LoVo (cell line): ENCODE measurements around the gene LUZP2.

Source experiments
- DNase-seq: peaks from one replicate; pipeline ENCODE4 v3.0.0-alpha.2; 2016; ENCODE audit warnings: low spot score

The LUZP2 gene

DNA sequence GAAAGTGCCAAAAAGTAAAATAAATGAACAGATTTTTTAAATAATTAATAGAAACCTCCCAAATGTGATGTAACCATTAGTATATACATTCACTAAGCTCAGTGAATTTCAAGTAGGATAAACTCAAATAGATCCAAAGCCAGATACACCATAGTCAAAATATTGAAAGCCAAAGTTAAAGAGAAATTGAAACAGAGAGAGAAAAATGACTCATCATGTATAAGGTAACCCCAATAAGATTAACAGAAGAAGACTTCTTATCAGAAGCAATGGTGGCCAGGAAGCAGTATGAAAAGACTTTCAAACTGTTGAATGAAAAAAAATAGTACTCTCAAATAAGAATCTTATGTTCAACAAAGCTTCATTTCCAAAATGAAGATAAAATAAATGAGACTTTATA lies 70.5 kb downstream of the LUZP2 start:
- DNase-seq: no peak

DNA sequence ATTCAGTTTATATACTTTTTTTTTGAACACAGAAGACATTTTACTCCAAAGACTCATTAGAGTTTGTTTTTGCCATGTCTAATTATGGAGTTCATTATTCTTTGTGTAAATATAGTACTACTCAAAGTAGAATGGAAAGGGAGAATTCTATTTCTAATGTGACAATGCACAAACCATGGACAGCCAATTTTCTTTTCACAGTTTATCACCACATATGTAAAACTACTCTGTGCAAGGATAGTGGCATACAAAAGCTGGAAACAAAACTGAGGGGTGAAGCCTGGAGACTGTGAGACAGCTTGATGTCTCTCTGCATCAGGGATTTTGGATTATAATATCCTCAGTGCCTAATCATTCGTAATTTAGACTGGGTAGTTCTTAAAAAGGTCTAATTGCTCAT lies 75.5 kb downstream of the LUZP2 start:
- no peak for DNase-seq

DNA sequence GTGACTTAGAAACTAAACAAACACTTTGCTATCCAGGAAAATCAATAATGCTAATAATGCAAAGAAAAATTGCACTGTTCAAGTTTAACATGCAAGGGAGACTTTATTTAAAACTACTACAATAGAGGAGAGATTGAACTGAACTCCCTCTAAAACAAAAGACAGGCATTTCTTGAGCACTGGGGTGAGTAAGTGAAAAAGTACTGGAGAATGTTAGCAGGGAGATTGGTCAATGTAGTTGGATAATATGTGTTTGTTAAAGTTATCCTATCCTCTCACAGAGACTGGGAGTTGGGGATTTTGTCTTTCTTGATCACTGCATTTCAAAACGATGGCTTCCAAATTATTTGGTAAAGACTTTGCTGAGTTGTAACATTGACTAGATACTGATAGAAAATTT lies 77.6 kb downstream of the LUZP2 start:
- DNase-seq: no peak

DNA sequence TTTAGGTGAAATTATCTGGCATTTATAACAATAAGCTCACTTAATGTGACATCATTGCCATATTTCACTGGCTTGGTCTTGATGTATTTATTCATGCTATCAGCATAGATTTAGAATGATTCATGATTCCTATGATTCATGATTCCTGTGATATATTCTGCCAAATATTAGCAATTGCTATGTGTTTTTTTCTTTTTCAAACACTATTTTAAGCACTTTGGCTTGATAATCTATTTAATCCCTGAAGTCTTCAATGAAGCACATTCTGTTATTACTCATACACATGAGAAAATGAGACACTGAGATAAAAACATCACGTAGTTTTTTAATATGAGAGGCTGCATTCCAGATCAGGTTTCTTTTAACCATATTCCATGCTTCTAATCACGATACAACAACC lies 78.5 kb downstream of the LUZP2 start:
- no peak for DNase-seq

DNA sequence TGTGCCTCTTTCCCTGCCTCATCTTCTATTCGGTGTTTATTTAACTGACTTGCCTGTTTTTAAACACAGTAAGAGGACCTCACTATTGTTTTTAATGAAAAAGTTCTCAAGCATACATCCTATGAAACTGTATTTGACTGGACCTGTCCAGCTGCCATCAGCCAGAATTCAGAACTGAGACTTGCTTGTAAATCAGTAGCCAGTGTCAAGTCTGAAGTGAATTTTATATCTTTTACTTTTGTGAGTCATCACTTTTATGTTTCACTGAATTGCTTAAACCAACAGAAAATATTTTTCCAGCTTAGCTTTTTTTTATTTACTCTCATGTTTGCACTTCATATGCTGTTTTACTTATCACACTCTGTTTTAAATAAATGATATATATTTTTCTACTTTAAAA lies 88.3 kb downstream of the LUZP2 start:
- no peak for DNase-seq

DNA sequence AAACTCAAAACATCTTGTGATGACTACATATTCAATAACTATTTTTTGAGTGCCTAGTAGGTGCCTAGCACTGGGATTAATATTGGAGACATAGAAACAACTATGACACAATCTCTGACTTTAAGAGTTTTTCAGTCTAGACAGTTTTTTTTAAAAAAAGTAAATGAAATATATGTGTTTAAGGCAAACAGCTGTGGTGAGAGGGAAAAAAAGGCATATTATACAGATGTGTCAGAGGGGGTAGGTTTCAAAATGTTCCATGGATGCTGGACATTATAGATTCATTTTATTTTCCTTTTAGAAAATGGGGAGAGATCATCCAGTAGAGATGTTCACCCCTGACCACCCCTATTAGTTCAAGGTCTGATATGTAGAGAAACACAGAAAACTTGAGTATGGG lies 90.8 kb downstream of the LUZP2 start:
- DNase-seq: no peak

DNA sequence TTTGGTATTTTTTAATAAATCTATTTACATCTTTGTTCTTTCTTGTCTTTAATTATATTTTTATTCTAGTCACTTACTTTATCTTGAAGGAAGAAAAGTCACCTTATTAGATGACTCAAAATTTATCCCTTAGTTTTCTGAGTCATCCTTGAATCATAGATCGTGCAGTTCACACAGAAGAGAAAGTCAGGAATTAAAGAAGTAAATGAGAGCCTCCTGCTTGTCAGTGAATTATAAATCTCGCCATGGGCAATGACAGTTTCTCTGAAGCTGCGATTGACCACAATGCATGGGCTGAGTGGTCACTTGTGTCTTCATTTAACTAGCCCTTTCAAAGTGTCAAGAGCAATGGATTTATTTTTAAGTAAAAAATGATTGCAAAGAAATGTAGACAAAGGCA lies 91.2 kb downstream of the LUZP2 start:
- no peak for DNase-seq

DNA sequence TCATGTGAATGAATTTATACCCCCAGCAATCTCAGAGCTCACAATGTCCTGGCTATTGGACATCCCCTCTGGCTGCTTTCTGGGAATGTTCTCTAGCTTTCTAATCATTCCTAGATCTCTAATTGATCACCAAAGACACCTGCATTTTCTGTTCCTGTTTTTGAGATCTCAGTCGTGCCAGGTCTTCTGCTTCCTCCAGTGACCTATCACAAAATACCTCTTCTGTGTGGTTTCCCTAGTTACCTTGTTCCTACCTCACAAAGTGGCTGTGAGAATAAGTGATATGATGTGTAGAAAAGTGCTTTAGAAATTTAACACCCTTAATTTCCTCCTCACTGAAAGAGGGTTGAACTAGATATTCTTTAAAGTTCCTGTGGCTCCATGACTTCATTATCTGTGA lies 92.2 kb downstream of the LUZP2 start:
- no peak for DNase-seq

DNA sequence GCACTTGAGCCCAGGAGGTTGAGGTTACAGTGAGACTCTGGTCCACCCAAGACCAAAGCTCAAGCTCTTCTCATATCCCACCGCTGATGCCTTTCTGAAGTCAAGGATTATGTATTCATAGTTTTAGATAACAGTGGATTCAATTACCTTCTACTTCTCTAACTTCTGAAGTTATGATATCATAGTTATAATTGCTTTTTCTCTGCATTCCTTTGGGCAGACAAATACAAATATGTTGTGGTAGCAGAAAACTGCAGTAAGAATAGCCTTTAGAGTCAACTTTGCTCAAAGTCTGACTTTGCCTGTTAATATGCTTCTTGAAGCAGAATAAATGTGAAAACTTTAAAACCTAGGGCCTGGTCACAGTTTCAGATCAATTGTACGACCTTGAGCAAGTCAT lies 94.4 kb downstream of the LUZP2 start:
- DNase-seq: no peak

DNA sequence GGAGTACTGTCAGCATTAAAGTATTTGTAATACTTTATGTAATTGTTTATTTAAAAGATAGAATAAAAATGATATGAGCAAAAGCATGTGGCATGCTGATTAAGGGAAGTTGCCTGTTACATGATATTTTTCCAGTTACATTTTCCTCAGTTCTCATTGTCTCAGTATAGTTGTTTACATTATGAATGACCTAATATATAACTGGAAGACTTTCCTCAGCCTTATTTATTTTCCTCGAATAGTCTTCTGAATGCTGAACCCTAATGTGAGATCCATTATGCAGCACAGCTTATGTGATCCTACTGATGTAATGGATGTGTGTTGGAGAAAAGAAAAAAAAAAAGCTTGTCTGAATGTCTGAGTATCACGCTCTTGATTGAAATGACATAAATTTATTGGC lies 95.5 kb downstream of the LUZP2 start:
- DNase-seq: no peak

DNA sequence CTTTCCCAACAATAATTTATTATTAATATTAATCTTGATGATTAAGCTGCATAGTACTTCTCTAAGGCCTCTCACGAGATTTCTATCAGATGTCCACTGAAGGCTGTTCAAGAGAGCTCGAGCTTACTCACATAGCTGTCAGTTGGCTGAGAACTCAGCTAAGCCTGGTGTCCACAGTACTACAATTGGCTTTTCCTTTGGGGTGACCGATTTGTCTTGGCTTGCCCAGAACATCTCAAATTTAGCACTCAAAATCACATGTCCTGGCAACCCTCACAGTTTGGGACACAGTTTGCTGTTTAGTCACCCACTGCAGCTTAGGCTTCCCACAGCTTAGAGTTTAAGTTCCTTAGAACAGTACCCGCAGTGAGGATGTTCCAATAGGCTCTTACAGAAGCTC lies 96.5 kb downstream of the LUZP2 start:
- DNase-seq: no peak

DNA sequence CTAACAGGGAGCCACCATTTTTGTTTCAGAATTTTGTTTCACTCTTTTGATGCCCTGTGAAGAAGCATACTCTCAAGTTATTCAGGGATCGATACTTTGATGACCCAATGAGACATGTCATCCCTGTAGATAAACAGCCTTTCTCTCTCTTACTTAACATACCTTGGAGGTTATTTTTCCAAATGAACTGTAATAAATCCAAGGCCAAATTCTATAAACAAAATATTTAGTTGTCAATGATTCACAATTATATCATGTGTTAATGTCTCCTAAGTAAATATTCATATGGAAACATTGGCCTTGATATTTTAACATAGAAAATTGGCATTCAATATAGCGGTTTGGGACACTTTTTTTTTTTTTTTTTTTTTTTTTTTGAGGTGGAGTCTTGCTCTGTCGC lies 97.5 kb downstream of the LUZP2 start:
- DNase-seq: no peak

DNA sequence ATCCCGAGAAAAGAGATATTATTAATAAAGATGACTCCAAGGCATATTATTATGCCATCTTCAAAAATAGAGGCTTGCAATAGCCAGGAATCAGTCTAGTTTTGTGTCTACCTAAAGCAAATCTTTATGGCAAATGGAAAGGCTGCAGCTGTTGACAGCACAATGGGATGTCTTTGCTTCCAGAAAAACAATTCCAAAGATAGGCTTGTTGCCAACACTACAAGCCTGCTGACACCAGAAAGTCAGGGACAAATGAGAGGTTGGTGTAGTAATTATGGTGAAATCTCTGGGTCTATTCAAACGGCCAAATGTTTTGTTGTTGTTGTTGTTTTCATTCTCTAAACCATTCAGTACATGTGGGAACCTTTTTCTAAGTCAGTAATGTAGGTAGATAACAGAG lies 101.8 kb downstream of the LUZP2 start:
- no peak for DNase-seq

DNA sequence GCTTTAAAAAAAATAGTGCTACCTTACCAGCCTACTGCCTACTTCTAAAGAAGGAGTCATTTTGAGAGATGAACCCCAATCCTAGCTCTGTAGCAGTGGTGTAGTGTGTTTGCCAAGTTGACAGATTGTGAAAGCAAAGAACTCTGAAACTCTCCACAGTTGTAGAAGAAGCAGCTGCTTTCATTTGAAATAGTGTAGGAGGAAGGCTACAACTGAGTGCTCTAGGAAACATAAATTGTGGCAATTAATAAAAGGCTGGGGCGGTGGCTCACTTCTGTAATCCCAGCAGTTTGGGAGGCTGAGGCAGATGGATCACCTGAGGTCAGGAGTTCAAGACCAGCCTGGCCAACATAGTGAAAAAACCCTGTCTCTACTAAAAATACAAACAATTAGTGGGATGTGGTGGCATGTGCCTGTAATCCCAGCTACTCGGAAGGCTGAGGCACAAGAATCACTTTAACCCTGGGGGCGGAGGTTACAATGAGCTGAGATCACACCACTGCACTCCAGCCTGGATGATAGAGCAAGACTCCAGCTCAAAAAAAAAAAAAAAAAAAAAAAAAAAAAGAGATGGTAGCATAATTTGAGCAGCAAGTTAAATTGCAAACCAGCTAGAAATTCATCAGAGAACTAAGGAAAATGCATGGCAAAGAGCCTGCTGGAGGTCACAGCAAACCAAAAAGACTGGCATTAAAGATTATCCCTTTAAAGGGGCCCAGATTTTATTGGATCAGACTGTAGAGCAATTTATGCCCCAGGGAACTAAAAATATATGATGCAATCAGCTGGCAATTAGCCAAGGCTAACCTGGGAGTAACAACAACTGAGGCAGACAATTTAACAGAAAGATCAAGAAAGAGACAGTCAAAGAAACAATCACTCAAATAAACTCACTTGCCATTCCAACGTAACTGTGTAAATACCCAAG lies 112.6 kb downstream of the LUZP2 start:
- no peak for DNase-seq

DNA sequence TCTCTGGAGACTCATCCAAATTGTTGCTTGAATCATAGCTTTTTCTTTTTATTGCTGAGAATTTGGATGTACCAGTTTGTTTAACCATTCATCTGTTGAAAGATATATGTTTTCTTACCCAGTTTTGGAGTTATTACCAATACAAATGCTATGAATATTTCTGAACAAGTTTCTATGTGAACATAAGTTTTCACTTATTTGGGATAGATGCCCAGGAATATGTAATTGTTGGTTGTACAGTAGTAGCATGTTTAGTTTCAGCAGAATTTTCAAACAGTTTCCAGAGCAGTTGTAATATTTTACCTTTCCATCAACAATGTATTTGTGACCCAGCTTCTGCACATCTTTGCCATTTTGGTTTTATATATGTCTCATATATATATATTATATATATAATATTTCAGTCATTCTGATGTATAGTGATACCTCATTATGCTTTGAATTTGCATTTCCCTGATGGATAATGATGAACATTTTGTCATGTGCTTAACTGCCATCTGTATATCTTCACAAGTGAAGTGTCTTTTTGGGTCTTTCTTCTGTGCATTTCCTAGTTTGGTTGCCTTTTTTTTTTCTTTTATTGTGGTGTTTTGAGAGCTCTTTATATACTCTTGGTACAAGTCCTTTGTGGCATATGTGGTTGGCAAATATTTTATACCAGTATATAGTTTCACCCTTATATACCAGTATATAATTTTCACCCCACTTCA lies 118.8 kb downstream of the LUZP2 start:
- DNase-seq: no peak

DNA sequence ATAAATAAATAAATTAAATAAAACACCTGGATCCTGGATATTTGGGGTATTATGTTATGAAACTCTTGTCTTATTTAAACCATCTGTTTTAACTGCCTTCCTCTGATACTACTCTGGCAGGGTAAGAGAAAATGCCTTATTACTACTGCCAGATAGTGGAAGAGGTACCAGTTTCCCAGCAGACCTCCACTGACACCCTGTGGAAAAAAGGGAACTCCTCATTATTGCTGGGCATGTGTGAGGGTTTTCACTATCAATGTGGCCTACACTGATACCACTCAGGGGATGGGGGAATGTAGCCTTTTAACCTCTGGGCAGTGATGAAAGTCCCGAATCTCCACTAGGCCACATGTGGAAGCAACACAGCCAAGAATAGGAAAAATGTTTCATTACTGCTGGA lies 121.0 kb downstream of the LUZP2 start:
- DNase-seq: no peak

DNA sequence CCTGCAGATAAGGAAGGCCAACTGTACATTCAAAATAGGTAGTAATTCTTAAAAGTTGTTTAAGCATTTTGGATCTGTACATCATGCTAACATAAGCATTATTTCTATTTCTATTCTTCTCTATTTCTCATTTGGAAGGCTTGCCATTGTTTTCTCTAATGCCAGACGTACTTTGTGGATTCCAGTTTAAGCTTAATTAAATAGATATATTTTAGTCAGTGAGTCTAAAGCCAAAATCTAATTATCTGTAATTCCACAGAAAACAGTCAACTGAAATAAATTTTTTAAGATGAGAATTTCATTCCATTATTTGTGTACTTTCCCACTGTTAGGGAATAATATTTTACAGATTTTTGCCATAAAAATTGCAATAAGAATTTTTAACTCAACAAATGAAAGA lies 123.0 kb downstream of the LUZP2 start:
- DNase-seq: no peak

DNA sequence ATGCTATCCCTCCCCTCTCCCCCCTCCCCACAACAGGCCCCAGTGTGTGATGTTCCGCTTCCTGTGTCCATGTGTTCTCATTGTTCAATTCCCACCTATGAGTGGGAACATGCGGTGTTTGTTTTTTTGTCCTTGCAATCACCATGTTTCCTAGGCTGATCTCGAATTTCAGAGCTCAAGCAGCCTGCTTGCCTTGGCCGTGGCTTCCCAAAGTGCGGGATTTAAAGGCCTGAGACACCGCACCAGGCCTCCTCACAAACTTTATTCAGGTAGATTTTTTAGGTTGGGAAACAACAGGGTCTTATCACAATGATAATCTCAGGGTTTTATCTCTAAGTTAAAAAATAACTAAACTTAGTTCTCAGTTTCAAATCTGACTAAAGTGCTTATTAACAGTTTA lies 125.4 kb downstream of the LUZP2 start:
- no peak for DNase-seq

DNA sequence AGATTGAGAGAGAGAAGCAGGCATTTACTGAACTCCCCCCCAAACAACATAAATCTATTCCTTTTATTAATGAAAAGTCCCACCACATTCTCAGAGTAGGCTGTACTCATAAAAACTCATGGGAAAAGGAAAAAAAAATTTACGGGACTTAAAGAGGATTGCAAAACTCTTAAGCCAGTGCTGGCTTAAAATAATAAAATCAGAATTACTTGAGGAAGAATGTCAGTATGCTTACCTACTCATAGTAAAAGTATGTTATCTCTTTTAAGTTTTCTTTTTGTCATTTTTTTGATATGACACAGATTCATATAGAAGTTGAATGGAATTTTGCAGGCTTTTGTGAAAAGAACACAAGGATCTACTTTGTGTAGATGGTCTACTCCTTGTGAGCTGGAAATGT lies 126.3 kb downstream of the LUZP2 start:
- DNase-seq: no peak

DNA sequence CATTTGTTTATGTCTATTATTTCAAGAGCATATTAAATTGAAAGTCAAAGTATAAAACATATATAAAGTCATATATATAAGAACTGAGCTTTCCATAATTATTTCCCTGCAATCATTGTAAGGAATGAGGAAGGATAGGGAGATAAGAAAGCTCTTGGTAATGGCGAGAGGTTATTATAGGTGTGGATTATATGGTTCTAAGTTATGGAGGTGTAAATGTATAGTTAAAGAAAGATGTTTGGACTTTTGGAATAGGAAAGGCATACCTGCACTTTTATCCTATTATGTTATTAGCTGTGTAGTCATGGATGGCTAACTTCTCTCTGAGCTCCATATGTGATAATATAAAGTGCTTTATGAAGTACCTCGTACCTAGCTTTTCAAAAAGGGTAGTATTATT lies 127.6 kb downstream of the LUZP2 start:
- no peak for DNase-seq

DNA sequence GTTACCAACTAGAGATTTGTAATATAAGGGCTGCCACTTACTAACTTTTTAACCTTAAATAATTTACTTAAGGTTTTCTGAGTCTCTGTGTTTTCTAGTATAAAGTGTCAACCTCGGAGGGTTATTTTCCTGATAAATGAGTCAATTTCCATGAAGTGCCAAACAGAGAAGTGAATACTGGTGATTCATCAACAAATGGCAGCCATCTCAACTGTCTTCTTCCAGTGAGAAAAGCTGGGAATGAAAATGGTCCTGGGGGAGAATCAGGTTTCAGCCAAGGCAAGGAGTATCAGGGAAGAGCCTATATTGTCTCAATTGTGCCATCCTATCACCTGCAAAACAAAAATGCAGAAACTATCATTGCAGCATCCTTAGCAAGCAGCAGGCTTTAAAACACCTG lies 129.1 kb downstream of the LUZP2 start:
- DNase-seq: no peak

DNA sequence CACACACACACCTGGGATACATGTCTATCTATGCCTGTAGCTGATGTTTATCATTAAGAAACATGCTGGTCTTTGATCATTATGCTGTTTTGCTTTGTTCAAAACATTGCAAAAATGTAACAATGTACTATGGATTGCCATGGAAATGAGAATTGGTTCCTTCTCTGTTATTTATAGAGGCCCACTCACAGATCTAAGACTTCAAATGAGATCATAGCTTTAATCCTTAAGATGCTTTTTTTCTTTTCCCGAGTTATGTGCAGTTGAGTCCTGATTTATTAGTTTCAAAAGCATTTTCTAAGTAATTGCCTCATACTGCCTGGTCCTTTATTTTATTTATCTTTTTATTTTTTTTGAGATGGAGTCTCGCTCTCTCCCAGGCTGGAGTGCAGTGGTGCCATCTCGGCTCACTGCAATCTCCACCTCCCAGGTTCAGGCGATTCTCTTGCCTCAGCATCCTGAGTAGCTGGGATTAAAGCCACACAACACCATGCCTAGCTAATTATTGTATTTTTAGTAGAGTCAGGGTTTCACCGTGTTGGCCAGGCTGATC lies 131.4 kb downstream of the LUZP2 start:
- DNase-seq: no peak

DNA sequence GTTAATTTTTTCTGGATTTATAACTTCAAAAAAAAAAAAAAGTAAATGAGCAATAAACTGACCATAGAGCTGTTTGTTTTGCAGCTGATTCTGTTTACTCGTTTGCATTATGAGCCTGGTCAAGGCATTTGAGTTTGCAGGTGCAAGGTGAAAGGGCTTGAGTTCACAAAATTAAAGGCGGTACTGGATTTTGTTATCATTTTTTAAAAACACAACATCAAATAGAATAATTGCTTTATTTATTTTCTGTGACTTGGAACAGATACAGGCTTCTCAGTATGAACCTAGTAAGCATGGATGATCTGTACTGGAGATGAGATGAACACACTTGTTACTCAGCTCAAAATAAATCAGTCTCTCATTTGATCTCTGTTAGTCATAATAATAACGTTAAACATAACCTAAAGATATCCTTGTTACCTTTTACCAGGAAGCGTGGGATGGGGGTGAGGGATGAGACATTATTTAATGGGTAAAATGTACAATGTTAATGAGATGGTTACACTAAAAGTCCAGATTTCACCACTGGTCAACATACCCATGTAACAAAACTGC lies 137.8 kb downstream of the LUZP2 start:
- no peak for DNase-seq
